ENCODE measurements around the gene GSG1L2. TPM values are rescaled to one million over a fixed set of nuclear protein-coding genes. Genes with fewer than 3 reads are reported as not detected.

GSG1L2 gene
- total RNA-seq, 2 experiments from 2014 or later = not detected

GRCh38 chr17:9842057-9842758 lies 20.3 kb upstream of the GSG1L2 start:
- CTCF ChIA-PET = no interaction called here
- intact Hi-C loops (cut with micrococcal nuclease) = no loop called here
- Mint-ChIP-seq H3K9me3 (no peaks in the 10 kb centered on the region), H3K4me3 (no peak overlapping the region), H3K36me3 (no peaks in the 10 kb centered on the region), H3K27ac (no peak overlapping the region), H3K27me3 (peaks cover 10% of the 10 kb centered on the region), H3K4me1 (ENCODE audit: low read depth) (no peaks in the 10 kb centered on the region)
- POLR2A ChIA-PET = no interaction called here
- no peak for DNase-seq

GRCh38 chr17:9839433-9839832 lies 17.6 kb upstream of the GSG1L2 start:
- CTCF ChIA-PET = no interaction called here
- Mint-ChIP-seq H3K4me1 (ENCODE audit: low read depth) (no peaks in the 10 kb centered on the region), H3K4me3 (no peak overlapping the region), H3K27me3 (peaks cover 12% of the 10 kb centered on the region), H3K27ac (no peak overlapping the region), H3K36me3 (no peaks in the 10 kb centered on the region), H3K9me3 (no peaks in the 10 kb centered on the region)
- POLR2A ChIA-PET = no interaction called here
- no peak for DNase-seq
- intact Hi-C loops (cut with micrococcal nuclease) = no loop called here

GRCh38 chr17:9837551-9838471 lies 15.9 kb upstream of the GSG1L2 start:
- DNase-seq = no peak
- no peak overlapping the region for H3K4me3 Mint-ChIP-seq
- no peaks in the 10 kb centered on the region for H3K36me3 Mint-ChIP-seq
- H3K9me3 Mint-ChIP-seq = no peaks in the 10 kb centered on the region
- peaks cover 12% of the 10 kb centered on the region for H3K27me3 Mint-ChIP-seq
- CTCF ChIA-PET = no interaction called here
- no peaks in the 10 kb centered on the region for H3K4me1 Mint-ChIP-seq (ENCODE audit: low read depth)
- no peak overlapping the region for H3K27ac Mint-ChIP-seq
- intact Hi-C loops (cut with micrococcal nuclease) = no loop called here
- POLR2A ChIA-PET = no interaction called here

- ChIA-PET POLR2A (no interaction called here), CTCF (no interaction called here)
- H3K27ac Mint-ChIP-seq = no peak overlapping the region
- no peaks in the 10 kb centered on the region for H3K9me3 Mint-ChIP-seq
- intact Hi-C loops (cut with micrococcal nuclease) = no loop called here
- peaks cover 10% of the 10 kb centered on the region for H3K27me3 Mint-ChIP-seq
- H3K4me1 Mint-ChIP-seq (ENCODE audit: low read depth) = no peaks in the 10 kb centered on the region
- H3K4me3 Mint-ChIP-seq = no peak overlapping the region
- DNase-seq = no peak
- no peaks in the 10 kb centered on the region for H3K36me3 Mint-ChIP-seq
Measured at GRCh38 chr17:9833922-9834321, 12.0 kb upstream of the GSG1L2 start.

- Mint-ChIP-seq H3K4me1 (ENCODE audit: low read depth) (no peaks in the 10 kb centered on the region), H3K36me3 (no peaks in the 10 kb centered on the region), H3K9me3 (no peaks in the 10 kb centered on the region), H3K27me3 (peaks cover 6% of the 10 kb centered on the region), H3K4me3 (no peak overlapping the region), H3K27ac (no peak overlapping the region)
- CTCF ChIA-PET = no interaction called here
- intact Hi-C loops (cut with micrococcal nuclease) = no loop called here
- POLR2A ChIA-PET = no interaction called here
- DNase-seq = no peak
Measured at GRCh38 chr17:9830711-9831110, 8.8 kb upstream of the GSG1L2 start.

GRCh38 chr17:9829343-9829742 lies 7.5 kb upstream of the GSG1L2 start:
- CTCF ChIA-PET = no interaction called here
- POLR2A ChIA-PET = no interaction called here
- H3K36me3 Mint-ChIP-seq = no peaks in the 10 kb centered on the region
- H3K27ac Mint-ChIP-seq = no peak overlapping the region
- no peak overlapping the region for H3K4me3 Mint-ChIP-seq
- no peaks in the 10 kb centered on the region for H3K4me1 Mint-ChIP-seq (ENCODE audit: low read depth)
- no peak for DNase-seq
- no peaks in the 10 kb centered on the region for H3K9me3 Mint-ChIP-seq
- H3K27me3 Mint-ChIP-seq = peaks cover 7% of the 10 kb centered on the region
- intact Hi-C loops (cut with micrococcal nuclease) = no loop called here

GRCh38 chr17:9828296-9829295 lies 6.7 kb upstream of the GSG1L2 start:
- no peaks in the 10 kb centered on the region for H3K9me3 Mint-ChIP-seq
- H3K27ac Mint-ChIP-seq = no peak overlapping the region
- intact Hi-C loops (cut with micrococcal nuclease) = no loop called here
- H3K36me3 Mint-ChIP-seq = no peaks in the 10 kb centered on the region
- no peak overlapping the region for H3K4me3 Mint-ChIP-seq
- peaks cover 9% of the 10 kb centered on the region for H3K27me3 Mint-ChIP-seq
- no peak for DNase-seq
- ChIA-PET CTCF (no interaction called here), POLR2A (no interaction called here)
- no peaks in the 10 kb centered on the region for H3K4me1 Mint-ChIP-seq (ENCODE audit: low read depth)

- Mint-ChIP-seq H3K4me1 (ENCODE audit: low read depth) (no peaks in the 10 kb centered on the region), H3K9me3 (no peaks in the 10 kb centered on the region), H3K27ac (no peak within 1 kb of the TSS), H3K4me3 (no peak within 1 kb of the TSS), H3K36me3 (no peaks in the 10 kb centered on the region), H3K27me3 (peaks cover 12% of the 10 kb centered on the region)
- no peak for DNase-seq
- intact Hi-C loops (cut with micrococcal nuclease) = no loop called here
- POLR2A ChIA-PET = no interaction called here
- CTCF ChIA-PET = no interaction called here
Measured at GRCh38 chr17:9825641-9826150, 3.8 kb upstream of the GSG1L2 start, which contains the start of gene GLP2R. Gene GLP2R (plus strand): TSS chr17:9825924. CDS start chr17:9826064, 140 bp downstream.

- Mint-ChIP-seq H3K4me1 (ENCODE audit: low read depth) (no peaks in the 10 kb centered on the region), H3K36me3 (no peaks in the 10 kb centered on the region), H3K27me3 (peaks cover 11% of the 10 kb centered on the region), H3K9me3 (no peaks in the 10 kb centered on the region), H3K4me3 (no peak overlapping the region), H3K27ac (no peak overlapping the region)
- ChIA-PET CTCF (interaction anchor here (0.6 kb wide), 1 partner anchor 820 kb away, joined by 3 read pairs; no protein-coding TSS in a partner anchor), POLR2A (no interaction called here)
- intact Hi-C loops (cut with micrococcal nuclease) = no loop called here
- DNase-seq = no peak
Measured at GRCh38 chr17:9824797-9825338, 3.0 kb upstream of the GSG1L2 start.

- H3K36me3 Mint-ChIP-seq = no peaks in the 10 kb centered on the region
- no peaks in the 10 kb centered on the region for H3K9me3 Mint-ChIP-seq
- intact Hi-C loops (cut with micrococcal nuclease) = no loop called here
- peaks cover 11% of the 10 kb centered on the region for H3K27me3 Mint-ChIP-seq
- POLR2A ChIA-PET = no interaction called here
- H3K4me1 Mint-ChIP-seq (ENCODE audit: low read depth) = no peaks in the 10 kb centered on the region
- CTCF ChIA-PET = no interaction called here
- H3K4me3 Mint-ChIP-seq = no peak overlapping the region
- no peak overlapping the region for H3K27ac Mint-ChIP-seq
- DNase-seq = no peak
Measured at GRCh38 chr17:9824094-9824493, 2.2 kb upstream of the GSG1L2 start.

GRCh38 chr17:9820448-9820847 lies 1.4 kb downstream of the GSG1L2 start:
- H3K4me1 Mint-ChIP-seq (ENCODE audit: low read depth) = no peaks in the 10 kb centered on the region
- no peak overlapping the region for H3K4me3 Mint-ChIP-seq
- ChIA-PET CTCF (no interaction called here), POLR2A (no interaction called here)
- intact Hi-C loops (cut with micrococcal nuclease) = no loop called here
- no peak for DNase-seq
- no peaks in the 10 kb centered on the region for H3K9me3 Mint-ChIP-seq
- H3K27ac Mint-ChIP-seq = no peak overlapping the region
- no peaks in the 10 kb centered on the region for H3K36me3 Mint-ChIP-seq
- H3K27me3 Mint-ChIP-seq = peaks cover 9% of the 10 kb centered on the region

- intact Hi-C loops (cut with micrococcal nuclease) = no loop called here
- POLR2A ChIA-PET = no interaction called here
- Mint-ChIP-seq H3K27me3 (peaks cover 6% of the 10 kb centered on the region), H3K27ac (no peak overlapping the region), H3K9me3 (no peaks in the 10 kb centered on the region), H3K4me3 (no peak overlapping the region), H3K36me3 (no peaks in the 10 kb centered on the region), H3K4me1 (ENCODE audit: low read depth) (no peaks in the 10 kb centered on the region)
- DNase-seq = no peak
- CTCF ChIA-PET = no interaction called here
Measured at GRCh38 chr17:9818760-9819159, 3.1 kb downstream of the GSG1L2 start.
